Raji (cell line): ENCODE data around the gene FUT1.

Source experiments
- POLR2A ChIP-seq: IDR thresholded peaks from 2 replicates; pipeline ENCODE4 v1.6.1; 2011; ENCODE audit warnings: low read depth, low read length, control low read depth; ENCODE audit not compliant: insufficient read depth

FUT1 gene

GRCh38 chr19:48713041-48713863 is 39.2 kb downstream of the FUT1 start:
- no peak for TF ChIP-seq POLR2A

DNA sequence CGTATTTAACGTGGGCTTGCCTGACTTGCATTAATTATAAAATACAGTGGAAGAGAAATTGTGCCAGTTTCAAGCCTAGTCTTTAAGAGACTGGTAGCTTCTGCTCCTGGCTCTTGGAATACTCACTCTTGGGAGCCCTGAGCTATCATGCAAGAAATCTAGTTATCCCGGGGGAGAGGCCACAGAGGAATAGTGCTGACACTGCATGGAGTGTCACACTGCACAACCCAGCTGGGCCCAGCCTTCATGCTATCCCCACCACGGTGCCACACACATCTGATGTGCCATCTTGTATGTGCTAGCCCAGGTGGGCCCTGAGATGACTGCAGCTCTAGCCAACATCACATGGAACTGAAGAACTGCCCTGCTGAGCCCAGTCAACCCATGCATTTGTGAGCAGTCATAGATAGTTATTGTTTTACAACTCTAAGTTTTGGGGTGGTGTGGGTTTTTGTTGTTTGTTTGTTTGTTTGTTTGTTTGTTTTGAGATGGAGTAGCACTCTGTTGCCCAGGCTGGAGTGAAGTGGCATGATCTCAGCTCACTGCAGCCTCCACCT is 41.3 kb downstream of the FUT1 start:
- no peak for TF ChIP-seq POLR2A

DNA sequence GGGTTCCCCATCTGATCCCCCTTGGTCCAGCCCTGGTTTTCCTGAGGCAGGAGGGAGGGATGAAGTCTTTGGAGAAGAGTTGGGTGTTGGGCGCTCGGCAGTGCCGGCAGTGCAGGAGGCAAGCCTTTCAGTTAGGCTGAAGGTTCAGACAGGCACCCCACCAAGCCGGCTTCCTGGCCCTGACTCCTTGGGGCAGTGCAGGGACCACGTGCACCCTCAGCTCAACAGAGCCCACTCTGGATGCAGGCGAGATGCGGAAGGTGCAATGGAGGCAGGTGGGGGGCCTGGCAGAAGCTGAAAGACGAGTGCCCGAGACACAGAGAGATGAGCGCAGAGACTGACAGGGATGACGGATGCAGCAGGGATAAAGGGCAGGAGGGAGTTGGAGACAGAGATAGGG is 44.0 kb downstream of the FUT1 start:
- no peak for TF ChIP-seq POLR2A

- TF ChIP-seq POLR2A: no peak
These were observed 47.0 kb downstream of the FUT1 start for GRCh38 chr19:48705431-48705830.

DNA sequence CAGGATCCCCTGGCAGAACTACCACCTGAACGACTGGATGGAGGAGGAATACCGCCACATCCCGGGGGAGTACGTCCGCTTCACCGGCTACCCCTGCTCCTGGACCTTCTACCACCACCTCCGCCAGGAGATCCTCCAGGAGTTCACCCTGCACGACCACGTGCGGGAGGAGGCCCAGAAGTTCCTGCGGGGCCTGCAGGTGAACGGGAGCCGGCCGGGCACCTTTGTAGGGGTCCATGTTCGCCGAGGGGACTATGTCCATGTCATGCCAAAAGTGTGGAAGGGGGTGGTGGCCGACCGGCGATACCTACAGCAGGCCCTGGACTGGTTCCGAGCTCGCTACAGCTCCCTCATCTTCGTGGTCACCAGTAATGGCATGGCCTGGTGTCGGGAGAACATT is 49.1 kb downstream of the FUT1 start:
- TF ChIP-seq POLR2A: no peak

- TF ChIP-seq POLR2A: no peak
These were observed 49.7 kb downstream of the FUT1 start for GRCh38 chr19:48702701-48703100.

GRCh38 chr19:48698046-48698445 is 54.4 kb downstream of the FUT1 start:
- TF ChIP-seq POLR2A: no peak
